ENCODE measurements around the gene HLF.

Gene HLF

GRCh38 chr17:55264645-55265298 lies at the start of gene HLF:
TSS of gene HLF (plus strand) at chr17:55264960. CDS start at chr17:55265485, 525 bp downstream.
- DNase-seq = peak; percentile 21

GRCh38 chr17:55215711-55216110 lies 49.0 kb upstream of the HLF start:
- DNase-seq = no peak

- no peak for DNase-seq
Observed at GRCh38 chr17:55216888-55217287, 47.9 kb upstream of the HLF start.

- DNase-seq = no peak
Observed at GRCh38 chr17:55219459-55219858, 45.3 kb upstream of the HLF start.

- DNase-seq = no peak
Observed at GRCh38 chr17:55219934-55220333, 44.8 kb upstream of the HLF start.

GRCh38 chr17:55223524-55223923 lies 41.2 kb upstream of the HLF start:
- no peak for DNase-seq

- DNase-seq = no peak
Observed at GRCh38 chr17:55224746-55225145, 40.0 kb upstream of the HLF start.

GRCh38 chr17:55225237-55225636 lies 39.5 kb upstream of the HLF start:
- no peak for DNase-seq

- no peak for DNase-seq
Observed at GRCh38 chr17:55228683-55229192, 36.0 kb upstream of the HLF start.

GRCh38 chr17:55229276-55229675 lies 35.5 kb upstream of the HLF start:
- DNase-seq = no peak

- DNase-seq = no peak
Observed at GRCh38 chr17:55230716-55231115, 34.0 kb upstream of the HLF start.

- DNase-seq = no peak
Observed at GRCh38 chr17:55233840-55234239, 30.9 kb upstream of the HLF start.

GRCh38 chr17:55236316-55236715 lies 28.4 kb upstream of the HLF start:
- DNase-seq = no peak

- DNase-seq = no peak
Observed at GRCh38 chr17:55237268-55237667, 27.5 kb upstream of the HLF start.

GRCh38 chr17:55237841-55238178 lies 26.9 kb upstream of the HLF start:
- no peak for DNase-seq

GRCh38 chr17:55238179-55238930 lies 26.4 kb upstream of the HLF start:
- DNase-seq = peak; percentile 82

- DNase-seq = peak; percentile 61
Observed at GRCh38 chr17:55238931-55239297, 25.8 kb upstream of the HLF start.

- DNase-seq = no peak
Observed at GRCh38 chr17:55241097-55241496, 23.7 kb upstream of the HLF start.

- DNase-seq = no peak
Observed at GRCh38 chr17:55242476-55242875, 22.3 kb upstream of the HLF start.

GRCh38 chr17:55245986-55246385 lies 18.8 kb upstream of the HLF start:
- DNase-seq = no peak

- no peak for DNase-seq
Observed at GRCh38 chr17:55246583-55246982, 18.2 kb upstream of the HLF start.

- no peak for DNase-seq
Observed at GRCh38 chr17:55248077-55248476, 16.7 kb upstream of the HLF start.

- no peak for DNase-seq
Observed at GRCh38 chr17:55249861-55250260, 14.9 kb upstream of the HLF start.

GRCh38 chr17:55254375-55254774 lies 10.4 kb upstream of the HLF start:
- DNase-seq = no peak
